Adipocyte (in vitro differentiated cells): ENCODE results near the gene MSH5.

Source experiments
- DNase-seq: peaks from one replicate; pipeline ENCODE4 v3.0.0-alpha.2; 2015; ENCODE audit warnings: low read depth
- H3K27me3 ChIP-seq: replicated peaks from 2 replicates; pipeline ENCODE4 v1.7.0; 2013; ENCODE audit warnings: mild to moderate bottlenecking, low read length, moderate library complexity; ENCODE audit not compliant: control insufficient read depth, insufficient read depth
- H3K36me3 ChIP-seq: 2 replicates; pipeline ENCODE4 v1.7.0; 2013; ENCODE audit warnings: low read length, mild to moderate bottlenecking, moderate library complexity; ENCODE audit not compliant: control insufficient read depth, insufficient read depth, severe bottlenecking
- H3K4me1 ChIP-seq: 2 replicates; pipeline ENCODE4 v1.7.0; 2013; ENCODE audit warnings: mild to moderate bottlenecking, low read length, moderate library complexity; ENCODE audit not compliant: control insufficient read depth, insufficient read depth
- H3K4me3 ChIP-seq: 2 replicates; pipeline ENCODE4 v1.7.0; 2013; ENCODE audit warnings: mild to moderate bottlenecking, low read length, moderate library complexity
- H3K9ac ChIP-seq: 2 replicates; pipeline ENCODE4 v1.7.0; 2013; ENCODE audit warnings: mild to moderate bottlenecking, low read length, moderate library complexity
- H3K9me3 ChIP-seq: 2 replicates; pipeline ENCODE4 v1.7.0; 2013; ENCODE audit warnings: mild to moderate bottlenecking, low read length, moderate library complexity; ENCODE audit not compliant: control insufficient read depth

The MSH5 gene

GRCh38 chr6:31739639-31740396 is at the start of gene MSH5:
Gene MSH5, plus strand, starts transcription at chr6:31740005. Its CDS starts 462 bp downstream, at chr6:31740467.
- H3K4me1 ChIP-seq: peaks cover 43% of the 10 kb centered on the region
- no peaks in the 10 kb centered on the region for H3K27me3 ChIP-seq
- peak within 1 kb of the TSS; percentile 84 for H3K9ac ChIP-seq
- H3K36me3 ChIP-seq: no peaks in the 10 kb centered on the region
- H3K9me3 ChIP-seq: no peaks in the 10 kb centered on the region
- H3K4me3 ChIP-seq: peak within 1 kb of the TSS; percentile 91
- peak; percentile 100 for DNase-seq

- no peaks in the 10 kb centered on the region for H3K27me3 ChIP-seq
- no peaks in the 10 kb centered on the region for H3K9me3 ChIP-seq
- no peak overlapping the region for H3K4me3 ChIP-seq
- H3K4me1 ChIP-seq: no peaks in the 10 kb centered on the region
- DNase-seq: no peak
- H3K36me3 ChIP-seq: peaks cover 90% of the 10 kb centered on the region
- H3K9ac ChIP-seq: no peak overlapping the region
Observed at GRCh38 chr6:31690231-31691077, 49.4 kb upstream of the MSH5 start.

- H3K9me3 ChIP-seq: no peaks in the 10 kb centered on the region
- H3K4me1 ChIP-seq: no peaks in the 10 kb centered on the region
- peaks cover 86% of the 10 kb centered on the region for H3K36me3 ChIP-seq
- H3K4me3 ChIP-seq: no peak overlapping the region
- H3K27me3 ChIP-seq: no peaks in the 10 kb centered on the region
- H3K9ac ChIP-seq: no peak overlapping the region
- DNase-seq: no peak
Observed at GRCh38 chr6:31691078-31691463, 48.7 kb upstream of the MSH5 start.

GRCh38 chr6:31691564-31692108 is 48.2 kb upstream of the MSH5 start:
- Histone ChIP-seq H3K4me1 (no peaks in the 10 kb centered on the region), H3K4me3 (no peak overlapping the region), H3K36me3 (peaks cover 82% of the 10 kb centered on the region), H3K9me3 (no peaks in the 10 kb centered on the region), H3K27me3 (no peaks in the 10 kb centered on the region), H3K9ac (no peak overlapping the region)
- no peak for DNase-seq

- no peaks in the 10 kb centered on the region for H3K9me3 ChIP-seq
- no peak overlapping the region for H3K4me3 ChIP-seq
- no peak for DNase-seq
- H3K27me3 ChIP-seq: no peaks in the 10 kb centered on the region
- H3K36me3 ChIP-seq: peaks cover 82% of the 10 kb centered on the region
- H3K4me1 ChIP-seq: no peaks in the 10 kb centered on the region
- no peak overlapping the region for H3K9ac ChIP-seq
Observed at GRCh38 chr6:31692353-31692752, 47.5 kb upstream of the MSH5 start.

GRCh38 chr6:31692886-31693285 is 46.9 kb upstream of the MSH5 start:
- no peak for DNase-seq
- H3K27me3 ChIP-seq: no peaks in the 10 kb centered on the region
- no peaks in the 10 kb centered on the region for H3K4me1 ChIP-seq
- peaks cover 80% of the 10 kb centered on the region for H3K36me3 ChIP-seq
- H3K4me3 ChIP-seq: no peak overlapping the region
- no peak overlapping the region for H3K9ac ChIP-seq
- H3K9me3 ChIP-seq: no peaks in the 10 kb centered on the region

GRCh38 chr6:31693535-31693934 is 46.3 kb upstream of the MSH5 start:
- Histone ChIP-seq H3K36me3 (peaks cover 76% of the 10 kb centered on the region), H3K9ac (no peak overlapping the region), H3K4me3 (no peak overlapping the region), H3K4me1 (no peaks in the 10 kb centered on the region), H3K9me3 (no peaks in the 10 kb centered on the region), H3K27me3 (no peaks in the 10 kb centered on the region)
- DNase-seq: no peak

GRCh38 chr6:31697555-31697954 is 42.2 kb upstream of the MSH5 start:
- H3K9me3 ChIP-seq: no peaks in the 10 kb centered on the region
- H3K27me3 ChIP-seq: no peaks in the 10 kb centered on the region
- H3K36me3 ChIP-seq: peaks cover 40% of the 10 kb centered on the region
- no peak for DNase-seq
- H3K4me3 ChIP-seq: no peak overlapping the region
- no peak overlapping the region for H3K9ac ChIP-seq
- peaks cover 13% of the 10 kb centered on the region for H3K4me1 ChIP-seq

GRCh38 chr6:31700740-31701401 is 38.9 kb upstream of the MSH5 start:
- Histone ChIP-seq H3K36me3 (peaks cover 15% of the 10 kb centered on the region), H3K27me3 (no peaks in the 10 kb centered on the region), H3K4me3 (no peak overlapping the region), H3K9ac (peak overlapping the region; percentile 95), H3K9me3 (no peaks in the 10 kb centered on the region), H3K4me1 (peaks cover 16% of the 10 kb centered on the region)
- no peak for DNase-seq

- Histone ChIP-seq H3K9me3 (no peaks in the 10 kb centered on the region), H3K27me3 (no peaks in the 10 kb centered on the region), H3K4me3 (peak overlapping the region; percentile 88), H3K36me3 (peaks cover 11% of the 10 kb centered on the region), H3K9ac (peak overlapping the region; percentile 95), H3K4me1 (peaks cover 16% of the 10 kb centered on the region)
- peak; percentile 66 for DNase-seq
Observed at GRCh38 chr6:31701666-31702404, 38.0 kb upstream of the MSH5 start.
